Stimulated activated naive CD8-positive, alpha-beta T cell treated with anti-CD3 and anti-CD28 coated beads, Interleukin-15, Interleukin-2, amounts not matched to agents 100 ng/mL and 50 ng/mL, for 24 hours (primary cell): ENCODE measurements around the gene ADCYAP1.
A peak's percentile ranks its signal among the peaks of the same experiment; 100 is the strongest.

ENCODE experiments used
- H3K27ac Mint-ChIP-seq: one replicate; pipeline ENCODE4 v1.8.0; 2021; ENCODE audit warnings: mild to moderate bottlenecking, mixed read lengths
- H3K27me3 Mint-ChIP-seq: one replicate; pipeline ENCODE4 v1.8.0; 2021; ENCODE audit warnings: mixed read lengths
- H3K36me3 Mint-ChIP-seq: one replicate; pipeline ENCODE4 v1.8.0; 2021; ENCODE audit warnings: low read depth, mixed read lengths
- H3K4me1 Mint-ChIP-seq: one replicate; pipeline ENCODE4 v1.8.0; 2021; ENCODE audit warnings: low read depth, mixed read lengths
- H3K4me3 Mint-ChIP-seq: one replicate; pipeline ENCODE4 v1.8.0; 2021; ENCODE audit warnings: mild to moderate bottlenecking, mixed read lengths
- H3K9me3 Mint-ChIP-seq: one replicate; pipeline ENCODE4 v1.8.0; 2021; ENCODE audit warnings: mixed read lengths

Gene ADCYAP1

GRCh38 chr18:905948-906415, 1.3 kb downstream of the ADCYAP1 start:
- H3K36me3 Mint-ChIP-seq = no peaks in the 10 kb centered on the region
- H3K4me1 Mint-ChIP-seq = peaks cover 16% of the 10 kb centered on the region
- H3K4me3 Mint-ChIP-seq = no peak overlapping the region
- H3K27ac Mint-ChIP-seq = peak overlapping the region; percentile 38
- H3K27me3 Mint-ChIP-seq = peaks cover 75% of the 10 kb centered on the region
- no peaks in the 10 kb centered on the region for H3K9me3 Mint-ChIP-seq

- Mint-ChIP-seq H3K4me1 (peaks cover 16% of the 10 kb centered on the region), H3K4me3 (peak overlapping the region; percentile 31), H3K36me3 (no peaks in the 10 kb centered on the region), H3K27me3 (peaks cover 76% of the 10 kb centered on the region), H3K27ac (no peak overlapping the region), H3K9me3 (no peaks in the 10 kb centered on the region)
These were observed 1.9 kb downstream of the ADCYAP1 start for GRCh38 chr18:906416-907114.

- peaks cover 77% of the 10 kb centered on the region for H3K27me3 Mint-ChIP-seq
- H3K9me3 Mint-ChIP-seq = no peaks in the 10 kb centered on the region
- no peak overlapping the region for H3K4me3 Mint-ChIP-seq
These were observed 2.6 kb downstream of the ADCYAP1 start for GRCh38 chr18:907115-907884.

GRCh38 chr18:907885-908757, 3.5 kb downstream of the ADCYAP1 start:
- Mint-ChIP-seq H3K27ac (no peak overlapping the region), H3K4me1 (peaks cover 16% of the 10 kb centered on the region), H3K27me3 (peaks cover 75% of the 10 kb centered on the region), H3K4me3 (peak overlapping the region; percentile 38), H3K9me3 (no peaks in the 10 kb centered on the region), H3K36me3 (no peaks in the 10 kb centered on the region)

More at GRCh38 chr18:907115-907884, 2.6 kb downstream of the ADCYAP1 start:
- no peaks in the 10 kb centered on the region for H3K36me3 Mint-ChIP-seq
- H3K27ac Mint-ChIP-seq = no peak overlapping the region
- peaks cover 16% of the 10 kb centered on the region for H3K4me1 Mint-ChIP-seq

- peaks cover 16% of the 10 kb centered on the region for H3K4me1 Mint-ChIP-seq
- H3K4me3 Mint-ChIP-seq = peak overlapping the region; percentile 38
- peak overlapping the region; percentile 11 for H3K27ac Mint-ChIP-seq
- H3K36me3 Mint-ChIP-seq = no peaks in the 10 kb centered on the region
- peaks cover 74% of the 10 kb centered on the region for H3K27me3 Mint-ChIP-seq
- H3K9me3 Mint-ChIP-seq = no peaks in the 10 kb centered on the region
These were observed 4.4 kb downstream of the ADCYAP1 start for GRCh38 chr18:908758-909724.

- H3K27ac Mint-ChIP-seq = no peak overlapping the region
- H3K27me3 Mint-ChIP-seq = peaks cover 70% of the 10 kb centered on the region
- no peaks in the 10 kb centered on the region for H3K36me3 Mint-ChIP-seq
- no peak overlapping the region for H3K4me3 Mint-ChIP-seq
- H3K9me3 Mint-ChIP-seq = no peaks in the 10 kb centered on the region
- peaks cover 16% of the 10 kb centered on the region for H3K4me1 Mint-ChIP-seq
These were observed 5.6 kb downstream of the ADCYAP1 start for GRCh38 chr18:910247-910646.

GRCh38 chr18:911025-911424, 6.4 kb downstream of the ADCYAP1 start:
- Mint-ChIP-seq H3K36me3 (no peaks in the 10 kb centered on the region), H3K9me3 (no peaks in the 10 kb centered on the region), H3K4me1 (peaks cover 13% of the 10 kb centered on the region), H3K27me3 (peaks cover 69% of the 10 kb centered on the region), H3K4me3 (no peak overlapping the region), H3K27ac (no peak overlapping the region)

GRCh38 chr18:911486-911885, 6.8 kb downstream of the ADCYAP1 start:
- H3K27me3 Mint-ChIP-seq = peaks cover 67% of the 10 kb centered on the region
- no peaks in the 10 kb centered on the region for H3K9me3 Mint-ChIP-seq

GRCh38 chr18:916562-916961, 11.9 kb downstream of the ADCYAP1 start:
- H3K27me3 Mint-ChIP-seq = peaks cover 64% of the 10 kb centered on the region
- H3K36me3 Mint-ChIP-seq = no peaks in the 10 kb centered on the region
- no peak overlapping the region for H3K27ac Mint-ChIP-seq
- no peaks in the 10 kb centered on the region for H3K4me1 Mint-ChIP-seq
- H3K9me3 Mint-ChIP-seq = no peaks in the 10 kb centered on the region
- H3K4me3 Mint-ChIP-seq = no peak overlapping the region

More at GRCh38 chr18:911486-911885, 6.8 kb downstream of the ADCYAP1 start:
- Mint-ChIP-seq H3K27ac (no peak overlapping the region), H3K4me1 (peaks cover 11% of the 10 kb centered on the region), H3K4me3 (no peak overlapping the region), H3K36me3 (no peaks in the 10 kb centered on the region)

- peaks cover 50% of the 10 kb centered on the region for H3K27me3 Mint-ChIP-seq
- H3K4me1 Mint-ChIP-seq = no peaks in the 10 kb centered on the region
- H3K27ac Mint-ChIP-seq = no peak overlapping the region
- no peak overlapping the region for H3K4me3 Mint-ChIP-seq
- no peaks in the 10 kb centered on the region for H3K9me3 Mint-ChIP-seq
- H3K36me3 Mint-ChIP-seq = no peaks in the 10 kb centered on the region
These were observed 14.4 kb downstream of the ADCYAP1 start for GRCh38 chr18:919078-919477.

GRCh38 chr18:923144-923866, 18.6 kb downstream of the ADCYAP1 start:
- Mint-ChIP-seq H3K27ac (no peak overlapping the region), H3K27me3 (peaks cover 30% of the 10 kb centered on the region), H3K9me3 (no peaks in the 10 kb centered on the region), H3K4me3 (no peak overlapping the region), H3K36me3 (no peaks in the 10 kb centered on the region), H3K4me1 (no peaks in the 10 kb centered on the region)

GRCh38 chr18:924987-925386, 20.3 kb downstream of the ADCYAP1 start:
- Mint-ChIP-seq H3K4me1 (no peaks in the 10 kb centered on the region), H3K36me3 (no peaks in the 10 kb centered on the region), H3K9me3 (no peaks in the 10 kb centered on the region), H3K27me3 (peaks cover 26% of the 10 kb centered on the region), H3K4me3 (no peak overlapping the region), H3K27ac (no peak overlapping the region)

GRCh38 chr18:926946-927345, 22.3 kb downstream of the ADCYAP1 start:
- Mint-ChIP-seq H3K36me3 (no peaks in the 10 kb centered on the region), H3K4me3 (no peak overlapping the region), H3K27ac (no peak overlapping the region), H3K9me3 (no peaks in the 10 kb centered on the region), H3K4me1 (no peaks in the 10 kb centered on the region), H3K27me3 (peaks cover 18% of the 10 kb centered on the region)
